ENCODE results near the gene CWC27.

The CWC27 gene

DNA sequence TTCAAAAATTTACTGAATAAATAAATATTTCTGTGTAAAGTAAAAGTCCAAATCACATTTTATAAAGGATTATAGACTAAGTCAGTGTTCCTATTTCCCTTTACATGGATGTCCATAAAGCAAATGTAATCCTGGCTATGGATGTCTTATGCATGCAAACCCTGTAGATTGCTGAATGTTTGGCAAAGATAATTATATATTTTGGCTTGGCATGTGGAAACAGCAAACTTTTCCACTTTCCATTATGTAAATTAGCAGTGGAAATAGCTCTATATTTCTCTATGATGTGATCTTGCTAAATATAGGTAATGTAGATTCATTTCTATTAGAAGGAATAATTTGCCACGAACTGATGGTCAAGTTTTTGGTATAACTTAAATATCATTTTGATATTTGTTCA lies 66.5 kb downstream of the CWC27 start:
- no peak for DNase-seq
- no peak overlapping the region for H3K4me3 Mint-ChIP-seq
- H3K27ac Mint-ChIP-seq, result no peak overlapping the region
- no peaks in the 10 kb centered on the region for H3K4me1 Mint-ChIP-seq
- H3K27me3 Mint-ChIP-seq (ENCODE audit: low read depth, poor library complexity), result no peaks in the 10 kb centered on the region
- peaks cover 42% of the 10 kb centered on the region for H3K36me3 Mint-ChIP-seq (ENCODE audit: low read depth)
- no peak for TF ChIP-seq CTCF (IDR thresholded peaks at IDR 0.05)
- peaks cover 8% of the 10 kb centered on the region for H3K9me3 Mint-ChIP-seq

DNA sequence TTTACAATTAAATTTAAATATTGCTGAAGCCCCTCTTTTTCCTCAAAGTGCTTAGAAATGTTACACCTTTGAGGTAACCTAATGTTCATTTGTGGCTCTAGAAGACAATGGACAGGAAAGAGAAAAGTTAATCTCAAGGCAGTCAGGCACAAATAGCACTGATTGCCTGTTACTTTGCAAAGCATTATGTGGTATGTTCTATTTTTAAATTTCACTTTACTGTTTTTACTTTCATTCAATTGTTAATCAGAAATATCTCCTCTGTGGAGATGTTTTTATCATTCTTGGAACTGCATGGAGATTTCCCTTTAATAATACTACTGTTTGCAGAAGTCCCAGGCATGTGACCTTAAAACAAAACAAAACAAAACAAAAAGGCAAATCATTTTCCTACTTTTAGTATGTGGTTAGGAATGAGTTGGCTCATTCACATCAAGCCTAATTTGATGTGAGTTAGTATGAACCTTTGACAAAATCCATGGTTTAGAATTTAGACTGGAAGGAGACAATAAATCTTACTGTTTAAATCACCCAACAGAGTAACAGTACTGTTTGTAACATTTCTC lies 67.5 kb downstream of the CWC27 start:
- no peak for DNase-seq
- H3K4me3 Mint-ChIP-seq, result no peak overlapping the region

DNA sequence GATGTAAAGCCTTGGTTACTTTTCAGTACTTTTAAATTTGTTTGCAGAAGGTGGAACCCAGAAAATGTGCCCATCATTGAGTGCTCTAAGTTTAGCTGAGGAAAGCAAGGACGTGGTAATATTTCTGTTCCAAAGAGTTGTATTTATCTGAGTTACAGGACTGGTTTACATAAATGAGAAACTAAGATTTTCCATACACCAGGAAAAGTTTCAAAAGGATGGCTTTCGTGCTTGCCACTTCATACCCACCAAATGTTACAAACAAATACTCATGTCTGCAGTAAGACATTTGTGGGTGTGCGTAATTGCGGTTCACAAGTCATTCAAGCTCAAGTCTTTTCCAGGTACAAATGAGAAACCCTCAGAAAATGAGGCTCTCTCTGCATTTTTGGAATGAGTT lies 68.1 kb downstream of the CWC27 start:
- H3K27me3 Mint-ChIP-seq (ENCODE audit: low read depth, poor library complexity), result no peaks in the 10 kb centered on the region
- DNase-seq, result no peak
- peaks cover 43% of the 10 kb centered on the region for H3K36me3 Mint-ChIP-seq (ENCODE audit: low read depth)
- peaks cover 21% of the 10 kb centered on the region for H3K9me3 Mint-ChIP-seq
- H3K4me1 Mint-ChIP-seq, result no peaks in the 10 kb centered on the region
- no peak for TF ChIP-seq CTCF (IDR thresholded peaks at IDR 0.05)
- no peak overlapping the region for H3K27ac Mint-ChIP-seq
- no peak overlapping the region for H3K4me3 Mint-ChIP-seq

More for the DNA sequence above, 67.5 kb downstream of the CWC27 start:
- Mint-ChIP-seq H3K36me3 (ENCODE audit: low read depth) (peaks cover 44% of the 10 kb centered on the region), H3K9me3 (peaks cover 17% of the 10 kb centered on the region), H3K4me1 (no peaks in the 10 kb centered on the region), H3K27ac (no peak overlapping the region), H3K27me3 (ENCODE audit: low read depth, poor library complexity) (no peaks in the 10 kb centered on the region)
- TF ChIP-seq CTCF (IDR thresholded peaks at IDR 0.05), result no peak

- TF ChIP-seq CTCF (IDR thresholded peaks at IDR 0.05), result no peak
- Mint-ChIP-seq H3K4me3 (no peak overlapping the region), H3K27me3 (ENCODE audit: low read depth, poor library complexity) (no peaks in the 10 kb centered on the region), H3K27ac (no peak overlapping the region), H3K4me1 (no peaks in the 10 kb centered on the region), H3K9me3 (peaks cover 27% of the 10 kb centered on the region), H3K36me3 (ENCODE audit: low read depth) (peaks cover 48% of the 10 kb centered on the region)
- no peak for DNase-seq
Observed at GRCh38 chr5:64838376-64838775, 69.6 kb downstream of the CWC27 start.

DNA sequence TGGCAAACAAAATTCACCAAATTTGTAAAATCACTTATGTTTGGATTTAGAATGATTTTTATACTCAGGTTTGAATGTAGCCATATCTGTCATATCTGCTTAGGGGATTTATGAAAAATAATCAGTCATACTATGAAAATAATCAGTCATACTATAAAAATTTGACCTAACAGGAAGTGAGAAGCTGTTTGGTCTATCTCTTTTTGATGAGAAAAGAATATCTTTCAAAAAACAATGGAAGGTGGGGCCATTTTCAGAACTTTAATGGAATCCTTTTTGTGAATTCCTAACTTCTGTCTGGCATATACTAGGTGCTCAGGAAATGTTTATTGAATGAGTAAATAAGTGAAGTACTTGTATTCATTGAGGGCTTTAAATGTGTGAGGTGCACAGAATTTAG lies 70.1 kb downstream of the CWC27 start:
- peaks cover 27% of the 10 kb centered on the region for H3K9me3 Mint-ChIP-seq
- H3K36me3 Mint-ChIP-seq (ENCODE audit: low read depth), result peaks cover 52% of the 10 kb centered on the region

More for the DNA sequence above, 70.1 kb downstream of the CWC27 start:
- TF ChIP-seq CTCF (IDR thresholded peaks at IDR 0.05), result no peak
- Mint-ChIP-seq H3K27ac (no peak overlapping the region), H3K4me3 (no peak overlapping the region), H3K27me3 (ENCODE audit: low read depth, poor library complexity) (no peaks in the 10 kb centered on the region), H3K4me1 (no peaks in the 10 kb centered on the region)
- no peak for DNase-seq
